B cell (primary cell): Measurements from ENCODE around the gene SKAP1. TPM values are rescaled to one million over a fixed set of nuclear protein-coding genes. Genes with fewer than 3 reads are reported as not detected.

Experiments
- ATAC-seq: fragments of 200-7000 bp; cut with Tn5 transposase; one replicate; pipeline ENCODE4 v1.10.0; 2021; ENCODE audit warnings: low read depth, mild to moderate bottlenecking, moderate number of reproducible peaks, moderate library complexity
- CTCF ChIA-PET: fragments of 350-600 bp; sonication (Branson Sonifier 250); formaldehyde crosslinking; loops from one replicate; lab custom pipeline; 2021; ENCODE audit warnings: antibody characterized with exemption, inconsistent platforms; lab: Charles Lee
- POLR2A ChIA-PET: fragments of 350-600 bp; sonication (Branson Sonifier 250); formaldehyde crosslinking; loops from one replicate; lab custom pipeline; 2021; ENCODE audit warnings: antibody characterized with exemption; lab: Charles Lee
- DNase-seq: peaks from one replicate; pipeline ENCODE4 v3.0.0; 2013
- H2AFZ ChIP-seq: 2 replicates; pipeline ENCODE4 v1.6.1; 2012; ENCODE audit warnings: mild to moderate bottlenecking, low read depth, low read length; ENCODE audit not compliant: insufficient read depth, poor library complexity, severe bottlenecking
- H3K27ac ChIP-seq, 2 donors: 1 replicate in 1 of 2; 2 replicates in 1 of 2; pipeline ENCODE4 v1.5.1; 2012 to 2013; ENCODE audit warnings: low read length in 2 of 2, mild to moderate bottlenecking in 2 of 2, moderate library complexity in 1 of 2
- H3K27me3 ChIP-seq, 4 experiments: fragments of 200-600 bp in 1 of 4; sonication (generic) in 1 of 4; replicated peaks in 1 of 4; 1 replicate in 2 of 4; 2 replicates in 2 of 4; pipeline versions ENCODE4 v1.6.1 to v1.7.0; 2013 to 2016; ENCODE audit warnings: low read length in 3 of 4, mild to moderate bottlenecking in 2 of 4, mixed read lengths in 1 of 4, moderate library complexity in 1 of 4; ENCODE audit not compliant: insufficient read depth in 4 of 4, control insufficient read depth in 3 of 4; ENCODE audit errors: control extremely low read depth in 1 of 4
- H3K36me3 ChIP-seq, 2 experiments: replicated peaks in 1 of 2; 1 replicate in 1 of 2; 2 replicates in 1 of 2; pipeline versions ENCODE4 v1.6.1 to v1.7.1; 2013; ENCODE audit warnings: low read length in 1 of 2; ENCODE audit not compliant: insufficient read depth in 2 of 2, control insufficient read depth in 1 of 2; ENCODE audit errors: control extremely low read depth in 1 of 2, extremely low read depth in 1 of 2
- H3K4me1 ChIP-seq, 2 donors: fragments of 200-600 bp in 1 of 2; sonication (generic) in 1 of 2; 1 replicate in 1 of 2; 2 replicates in 1 of 2; pipeline versions ENCODE4 v1.5.1 to v1.6.1; 2013 to 2017; ENCODE audit warnings: low read length in 2 of 2; ENCODE audit not compliant: control insufficient read depth in 2 of 2, insufficient read depth in 2 of 2
- H3K4me2 ChIP-seq: replicated peaks from 2 replicates; pipeline ENCODE3; 2012; ENCODE audit warnings: mild to moderate bottlenecking, low read depth, low read length; ENCODE audit not compliant: poor library complexity, severe bottlenecking
- H3K4me3 ChIP-seq, 5 experiments: fragments of 200-600 bp in 1 of 5; sonication (generic) in 1 of 5; 1 replicate in 3 of 5; 2 replicates in 2 of 5; pipeline versions ENCODE4 v1.5.1 to v1.7.0; 2011 to 2016; ENCODE audit warnings: low read length in 4 of 5, mild to moderate bottlenecking in 4 of 5, low read depth in 2 of 5, control low read depth in 1 of 5, moderate library complexity in 1 of 5; ENCODE audit not compliant: insufficient read depth in 1 of 5; ENCODE audit errors: control extremely low read depth in 1 of 5, extremely low read depth in 1 of 5
- H3K79me2 ChIP-seq: fragments of 200-600 bp; sonication (generic); one replicate; pipeline ENCODE4 v1.6.0; 2016; ENCODE audit warnings: low read length; ENCODE audit not compliant: control insufficient read depth, insufficient read depth
- H3K9ac ChIP-seq: fragments of 200-600 bp; sonication (generic); 2 replicates; pipeline ENCODE4 v1.6.1; 2017; ENCODE audit warnings: mild to moderate bottlenecking, low read length, moderate library complexity
- H3K9me3 ChIP-seq, 3 donors: one replicate each; pipeline versions ENCODE4 v1.6.1 to v1.7.1; 2013; ENCODE audit warnings: low read length in 2 of 3; ENCODE audit not compliant: control insufficient read depth in 2 of 3, insufficient read depth in 1 of 3; ENCODE audit errors: control extremely low read depth in 1 of 3
- H4K20me1 ChIP-seq: 2 replicates; pipeline ENCODE4 v1.6.0; 2012; ENCODE audit warnings: mild to moderate bottlenecking, low read length; ENCODE audit not compliant: insufficient read depth, control insufficient read depth, poor library complexity, severe bottlenecking
- H3K27ac Mint-ChIP-seq: one replicate; pipeline ENCODE4 v1.8.0; 2021; ENCODE audit warnings: mixed read lengths
- H3K27me3 Mint-ChIP-seq: one replicate; pipeline ENCODE4 v1.8.0; 2021; ENCODE audit warnings: mixed read lengths
- H3K4me1 Mint-ChIP-seq: one replicate; pipeline ENCODE4 v1.8.0; 2021; ENCODE audit warnings: mixed read lengths
- H3K4me3 Mint-ChIP-seq: one replicate; pipeline ENCODE4 v1.8.0; 2021; ENCODE audit warnings: mixed read lengths
- H3K9me3 Mint-ChIP-seq: one replicate; pipeline ENCODE4 v1.8.0; 2022; ENCODE audit warnings: mixed read lengths; ENCODE audit not compliant: insufficient read depth
- CTCF ChIP-seq: fragments of 200-600 bp; IDR thresholded peaks from one replicate; pipeline ENCODE4 v1.8.0; 2022; ENCODE audit warnings: antibody characterized with exemption, mild to moderate bottlenecking
- EZH2 ChIP-seq: IDR thresholded peaks from 2 replicates; pipeline ENCODE4 v1.6.1; 2012; ENCODE audit warnings: borderline replicate concordance, low read depth, mild to moderate bottlenecking, moderate library complexity, low read length; ENCODE audit not compliant: insufficient read depth, poor library complexity, severe bottlenecking
- whole genome bisulfite sequencing: methylation state at CpG from one replicate; pipeline ENCODE4 v1.1.5; 2013; ENCODE audit warnings: missing lambda C conversion rate; ENCODE audit not compliant: insufficient coverage; 5-methylcytosine and 5-hydroxymethylcytosine counted together
- intact Hi-C: fragments of 100-400 bp; cut with micrococcal nuclease; formaldehyde crosslinking; loops from one replicate; pipeline ENCODE4 v1.10.0; 2022
- polyA plus RNA-seq: library from polyadenylated mRNA; depleted of rRNA; stranded (reverse); fragments of >200 nt; gene quantifications from 2 replicates; pipeline ENCODE4 v1.2.3, GENCODE V29; 2012
- total RNA-seq, 2 donors: library from RNA; stranded (reverse); fragments of 120-200 nt in 1 of 2; gene quantifications; 1 replicate in 1 of 2; 2 replicates in 1 of 2; pipeline versions ENCODE4 v1.2.3 to v1.2.4, GENCODE V29; 2013 to 2022

SKAP1 gene
- total and polyA plus RNA-seq, 2 donors (not counting 1 experiment from before 2014, with no cell fraction given) = 33.1 to 37.3 TPM

- Mint-ChIP-seq H3K27ac (no peak overlapping the region), H3K9me3 (no peaks in the 10 kb centered on the region), H3K27me3 (no peaks in the 10 kb centered on the region), H3K4me1 (peaks cover 4% of the 10 kb centered on the region), H3K4me3 (no peak overlapping the region)
- Histone ChIP-seq H4K20me1 (no peaks in the 10 kb centered on the region), H2AFZ (no peak overlapping the region), H3K9me3 (no peaks in the 10 kb centered on the region), H3K4me1 (no peaks in the 10 kb centered on the region), H3K27ac (no peak overlapping the region), H3K9ac (no peak overlapping the region), H3K4me2 (no peak overlapping the region), H3K27me3 (no peaks in the 10 kb centered on the region), H3K4me3 (no peak overlapping the region), H3K36me3 (peaks cover 0 to 18% of the 10 kb centered on the region in 2 experiments), H3K79me2 (no peaks in the 10 kb centered on the region)
- ChIA-PET CTCF (no interaction called here), POLR2A (no interaction called here)
- intact Hi-C loops = no loop called here
- DNase-seq = no peak
- ATAC-seq = no peak
- WGBS = 92% methylated on average over 2 of the region's 5 CpGs
- TF ChIP-seq CTCF (no peak), EZH2 (no peak)
Observed at GRCh38 chr17:48160177-48161081, 269.6 kb downstream of the SKAP1 start.

DNA sequence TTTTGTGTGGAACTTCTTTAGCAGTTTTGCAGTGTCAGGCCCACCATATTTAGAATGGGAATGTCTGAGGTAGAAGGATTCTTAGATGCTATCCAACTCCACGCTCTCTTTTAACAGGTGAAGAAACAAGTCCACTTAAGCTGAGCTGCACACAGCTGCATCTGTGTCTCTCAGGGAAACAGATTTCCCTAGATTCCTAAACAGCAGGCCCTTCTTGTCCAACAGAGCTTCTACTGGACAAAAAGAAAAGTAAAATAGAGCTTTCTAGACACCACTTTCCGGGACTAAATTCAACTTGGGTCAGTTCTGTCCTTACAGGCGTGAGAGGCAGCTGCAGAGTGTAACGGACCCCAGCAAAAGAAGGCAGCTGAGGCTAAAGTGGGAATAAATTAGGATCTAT is 270.8 kb downstream of the SKAP1 start:
- Mint-ChIP-seq H3K9me3 (no peaks in the 10 kb centered on the region), H3K27me3 (no peaks in the 10 kb centered on the region), H3K27ac (no peak overlapping the region), H3K4me3 (no peak overlapping the region), H3K4me1 (peaks cover 4% of the 10 kb centered on the region)
- WGBS = 100% methylated on average over 3 of the region's 4 CpGs
- Histone ChIP-seq H3K27me3 (no peaks in the 10 kb centered on the region), H3K79me2 (no peaks in the 10 kb centered on the region), H3K9me3 (no peaks in the 10 kb centered on the region), H3K4me2 (no peak overlapping the region), H2AFZ (no peak overlapping the region), H3K4me3 (no peak overlapping the region), H3K9ac (no peak overlapping the region), H3K4me1 (no peaks in the 10 kb centered on the region), H3K27ac (no peak overlapping the region), H3K36me3 (peaks cover 0 to 20% of the 10 kb centered on the region in 2 experiments), H4K20me1 (no peaks in the 10 kb centered on the region)
- POLR2A ChIA-PET = interaction anchor here (0.7 kb wide), 1 partner anchor 1219 kb away, joined by 4 read pairs; no protein-coding TSS in a partner anchor
- TF ChIP-seq CTCF (no peak), EZH2 (no peak)
- CTCF ChIA-PET = interaction anchor here (1.4 to 1.6 kb wide), 2 partner anchors 23 to 79 kb away, joined by 3 read pairs; no protein-coding TSS in a partner anchor
- no peak for DNase-seq
- ATAC-seq = no peak
- intact Hi-C loops = no loop called here
